ENCODE measurements around the gene MED23. TPM values are rescaled to one million over a fixed set of nuclear protein-coding genes. Genes with fewer than 3 reads are reported as not detected.

The MED23 gene
- total and polyA plus RNA-seq, 2 experiments from 2014 or later, result 22.6 to 24.9 TPM

DNA sequence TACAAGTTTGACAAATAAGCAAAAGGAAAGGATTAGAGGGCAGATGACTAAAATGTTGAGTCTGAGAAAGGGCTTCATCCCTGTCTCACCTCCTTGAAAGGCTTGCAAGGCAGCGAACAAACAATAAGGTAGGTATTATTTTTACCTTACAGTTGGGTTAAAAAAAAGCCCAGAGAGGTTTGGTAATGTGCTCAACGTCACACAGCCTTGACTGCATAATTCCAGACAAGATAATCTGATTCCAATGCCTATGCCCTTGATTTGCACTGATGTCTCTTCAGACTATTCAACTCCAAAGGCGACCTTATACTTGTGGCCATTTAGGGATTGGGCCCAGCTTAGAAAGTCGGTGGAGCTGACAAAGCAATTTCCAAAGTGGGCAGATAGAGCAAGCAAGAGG lies 53.4 kb downstream of the MED23 start:
- no peak overlapping the region for H3K4me3 ChIP-seq

DNA sequence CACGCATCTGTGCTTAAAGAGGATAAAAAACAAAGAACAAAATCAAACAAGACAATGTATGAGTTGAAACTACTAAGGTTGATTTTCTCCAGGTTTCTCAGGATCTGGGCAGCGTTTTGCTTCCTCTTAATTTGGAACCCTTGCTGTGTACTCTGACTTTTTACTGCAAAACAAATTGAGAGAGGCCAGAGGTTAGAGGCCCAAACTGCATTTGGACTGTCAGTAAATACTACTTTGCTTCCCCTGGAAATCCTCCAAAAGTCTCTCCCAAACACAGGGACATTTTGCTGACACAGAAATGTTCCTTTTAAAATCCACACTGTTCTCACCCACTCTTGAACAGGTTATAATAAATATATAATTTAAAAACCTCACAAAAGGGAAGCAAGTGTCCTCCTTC lies 53.9 kb downstream of the MED23 start:
- Histone ChIP-seq H3K36me3 (no peaks in the 10 kb centered on the region), H3K4me1 (ENCODE audit: low read depth) (no peaks in the 10 kb centered on the region), H3K27ac (no peak overlapping the region), H3K27me3 (no peaks in the 10 kb centered on the region), H3K9me3 (ENCODE audit: low read depth) (no peaks in the 10 kb centered on the region), H3K4me3 (no peak overlapping the region)
- TF ChIP-seq, protein P1, sequence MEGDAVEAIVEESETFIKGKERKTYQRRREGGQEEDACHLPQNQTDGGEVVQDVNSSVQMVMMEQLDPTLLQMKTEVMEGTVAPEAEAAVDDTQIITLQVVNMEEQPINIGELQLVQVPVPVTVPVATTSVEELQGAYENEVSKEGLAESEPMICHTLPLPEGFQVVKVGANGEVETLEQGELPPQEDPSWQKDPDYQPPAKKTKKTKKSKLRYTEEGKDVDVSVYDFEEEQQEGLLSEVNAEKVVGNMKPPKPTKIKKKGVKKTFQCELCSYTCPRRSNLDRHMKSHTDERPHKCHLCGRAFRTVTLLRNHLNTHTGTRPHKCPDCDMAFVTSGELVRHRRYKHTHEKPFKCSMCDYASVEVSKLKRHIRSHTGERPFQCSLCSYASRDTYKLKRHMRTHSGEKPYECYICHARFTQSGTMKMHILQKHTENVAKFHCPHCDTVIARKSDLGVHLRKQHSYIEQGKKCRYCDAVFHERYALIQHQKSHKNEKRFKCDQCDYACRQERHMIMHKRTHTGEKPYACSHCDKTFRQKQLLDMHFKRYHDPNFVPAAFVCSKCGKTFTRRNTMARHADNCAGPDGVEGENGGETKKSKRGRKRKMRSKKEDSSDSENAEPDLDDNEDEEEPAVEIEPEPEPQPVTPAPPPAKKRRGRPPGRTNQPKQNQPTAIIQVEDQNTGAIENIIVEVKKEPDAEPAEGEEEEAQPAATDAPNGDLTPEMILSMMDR (IDR thresholded peaks at IDR 0.05; ENCODE audit: low read depth, low read length), result no peak
- DNase-seq (ENCODE audit: low read depth in 1 of 2, low spot score in 1 of 2), result no peak

More for the DNA sequence above, 53.4 kb downstream of the MED23 start:
- Histone ChIP-seq H3K9me3 (ENCODE audit: low read depth) (no peaks in the 10 kb centered on the region), H3K4me1 (ENCODE audit: low read depth) (peaks cover 3% of the 10 kb centered on the region), H3K27ac (no peak overlapping the region), H3K27me3 (no peaks in the 10 kb centered on the region), H3K36me3 (no peaks in the 10 kb centered on the region)
- no peak for DNase-seq (ENCODE audit: low read depth in 1 of 2, low spot score in 1 of 2)
- TF ChIP-seq, protein P1 (IDR thresholded peaks at IDR 0.05; ENCODE audit: low read depth, low read length), result no peak

DNA sequence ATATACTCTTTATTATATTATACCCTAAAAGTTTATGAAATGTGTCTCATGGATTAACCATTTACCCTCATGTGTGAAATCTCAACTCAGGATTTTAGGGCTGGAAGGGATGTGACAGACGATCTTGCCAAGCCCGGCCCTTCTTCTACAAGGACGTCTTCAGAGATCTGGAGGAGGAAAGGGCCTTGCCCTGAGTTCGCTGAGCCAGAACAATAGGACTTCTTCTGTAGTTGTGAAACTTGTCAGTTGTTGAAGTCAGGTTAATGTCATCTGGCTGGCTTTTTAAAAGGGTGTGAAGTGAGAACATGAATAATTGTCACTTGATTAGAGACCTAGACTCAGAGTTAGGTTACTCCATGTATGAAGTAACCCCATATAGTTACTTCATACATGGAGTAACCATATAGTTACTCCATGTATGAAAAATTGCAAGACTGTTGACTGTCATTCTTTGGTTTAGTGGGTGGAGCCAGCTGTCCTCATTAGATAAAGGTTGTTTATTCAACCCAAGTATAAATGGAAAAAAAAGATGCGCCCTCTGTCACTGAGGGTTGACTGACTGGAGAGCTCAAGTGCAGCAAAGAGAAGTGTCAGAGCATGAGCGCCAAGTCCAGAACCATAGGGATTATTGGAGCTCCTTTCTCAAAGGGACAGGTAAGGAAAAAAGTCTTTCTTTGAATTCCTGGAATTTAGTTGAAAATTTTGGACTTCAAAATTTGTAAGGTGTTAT lies 55.2 kb downstream of the MED23 start, which contains the start of gene ARG1:
Gene ARG1, plus strand, starts transcription at position 541 of the 730 bp plus-strand sequence. Its CDS starts 57 bp downstream, at position 598.
- Histone ChIP-seq H3K36me3 (no peaks in the 10 kb centered on the region), H3K27me3 (no peaks in the 10 kb centered on the region), H3K4me3 (no peak within 1 kb of the TSS), H3K9me3 (ENCODE audit: low read depth) (no peaks in the 10 kb centered on the region), H3K27ac (no peak within 1 kb of the TSS), H3K4me1 (ENCODE audit: low read depth) (no peaks in the 10 kb centered on the region)
- DNase-seq (ENCODE audit: low read depth in 1 of 2, low spot score in 1 of 2), result no peak
- TF ChIP-seq, protein P1 (IDR thresholded peaks at IDR 0.05; ENCODE audit: low read depth, low read length), result no peak

GRCh38 chr6:131568726-131569125 lies 59.3 kb downstream of the MED23 start:
- DNase-seq (ENCODE audit: low read depth in 1 of 2, low spot score in 1 of 2), result no peak
- Histone ChIP-seq H3K27ac (no peak overlapping the region), H3K4me3 (no peak overlapping the region), H3K9me3 (ENCODE audit: low read depth) (no peaks in the 10 kb centered on the region), H3K4me1 (ENCODE audit: low read depth) (no peaks in the 10 kb centered on the region), H3K36me3 (no peaks in the 10 kb centered on the region), H3K27me3 (no peaks in the 10 kb centered on the region)
- TF ChIP-seq, protein P1 (IDR thresholded peaks at IDR 0.05; ENCODE audit: low read depth, low read length), result no peak

DNA sequence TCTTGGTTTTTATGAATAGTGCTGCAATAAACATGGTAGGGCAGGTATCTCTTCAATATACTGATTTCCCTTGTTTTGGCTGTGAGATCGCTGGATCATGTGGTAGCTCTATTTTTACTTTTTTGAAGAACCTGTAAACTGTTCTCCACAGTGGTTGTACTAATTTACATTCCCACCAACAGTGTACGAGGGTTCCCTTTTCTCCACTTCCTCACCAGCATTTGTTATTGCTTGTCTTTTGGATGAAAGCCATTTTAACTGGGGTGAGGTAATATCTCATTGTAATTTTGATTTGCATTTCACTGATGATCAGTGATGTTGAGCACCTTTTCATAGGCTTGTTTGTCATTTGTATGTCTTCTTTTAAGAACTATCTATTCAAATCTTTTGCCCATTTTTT lies 63.0 kb downstream of the MED23 start:
- Histone ChIP-seq H3K27ac (no peak overlapping the region), H3K36me3 (no peaks in the 10 kb centered on the region), H3K4me1 (ENCODE audit: low read depth) (no peaks in the 10 kb centered on the region), H3K9me3 (ENCODE audit: low read depth) (no peaks in the 10 kb centered on the region), H3K27me3 (no peaks in the 10 kb centered on the region), H3K4me3 (no peak overlapping the region)
- TF ChIP-seq, protein P1 (IDR thresholded peaks at IDR 0.05; ENCODE audit: low read depth, low read length), result no peak
- DNase-seq (ENCODE audit: low read depth in 1 of 2, low spot score in 1 of 2), result no peak
